Measurements from ENCODE around the gene ONECUT3.

Gene ONECUT3

GRCh38 chr19:1812426-1813191 lies 59.3 kb downstream of the ONECUT3 start (continued):
- no peak; the same call in 1 of the 2 replicates for TF ChIP-seq ZBTB10 (tag by site-specific recombination; IDR thresholded peaks at IDR 0.05)
- no peak for TF ChIP-seq ZNF510 (tag by site-specific recombination; IDR thresholded peaks at IDR 0.05; ENCODE audit: insufficient replicate concordance)
- no peak for TF ChIP-seq ZNF140 (tag by site-specific recombination; IDR thresholded peaks at IDR 0.05)
- TF ChIP-seq ZBTB7A (tag by site-specific recombination; IDR thresholded peaks at IDR 0.05; ENCODE audit: low read depth) = peak; percentile 81
- no peak for TF ChIP-seq ZBTB44 (tag by site-specific recombination; IDR thresholded peaks at IDR 0.05)
- no peak for TF ChIP-seq ZNF138 (tag by site-specific recombination; IDR thresholded peaks at IDR 0.05; ENCODE audit: borderline replicate concordance)
- no peak for TF ChIP-seq PRDM6 (tag by site-specific recombination; IDR thresholded peaks at IDR 0.05)
- TF ChIP-seq ZNF830 (tag by site-specific recombination; IDR thresholded peaks at IDR 0.05; ENCODE audit: low read depth) = no peak
- no peak for TF ChIP-seq ZNF280C (tag by site-specific recombination; IDR thresholded peaks at IDR 0.05)
- peak; percentile 50; the same call in 1 of the 2 replicates for TF ChIP-seq ZNF610 (tag by site-specific recombination; IDR thresholded peaks at IDR 0.05; ENCODE audit: borderline replicate concordance)
- no peak for TF ChIP-seq ZNF514 (tag by site-specific recombination; IDR thresholded peaks at IDR 0.05)
- TF ChIP-seq ZNF112 (tag by site-specific recombination; IDR thresholded peaks at IDR 0.05) = no peak
- peak; percentile 96 for TF ChIP-seq ZNF335 (tag by site-specific recombination; conservative IDR thresholded peaks at IDR 0.05)
- TF ChIP-seq ZNF791 (tag by site-specific recombination; IDR thresholded peaks at IDR 0.05) = no peak
- TF ChIP-seq ZNF341 (tag by site-specific recombination; IDR thresholded peaks at IDR 0.05; ENCODE audit: low read depth) = no peak; the same call in 1 of the 2 replicates
- no peak for TF ChIP-seq ZNF585B (tag by site-specific recombination; IDR thresholded peaks at IDR 0.05)
- TF ChIP-seq ZNF221 (tag by site-specific recombination; IDR thresholded peaks at IDR 0.05; ENCODE audit: borderline replicate concordance) = no peak
- TF ChIP-seq KLF7 (tag by site-specific recombination; IDR thresholded peaks at IDR 0.05; ENCODE audit: borderline replicate concordance) = peak; percentile 82
- no peak for TF ChIP-seq SCRT2 (tag by site-specific recombination; IDR thresholded peaks at IDR 0.05)
- TF ChIP-seq ZBTB11 (tag by site-specific recombination; conservative IDR thresholded peaks at IDR 0.05; ENCODE audit: low read depth) = no peak
- no peak for TF ChIP-seq ZNF37A (tag by site-specific recombination; IDR thresholded peaks at IDR 0.05)
- TF ChIP-seq ZNF707 (tag by site-specific recombination; IDR thresholded peaks at IDR 0.05) = no peak
- TF ChIP-seq GFI1B (tag by site-specific recombination; IDR thresholded peaks at IDR 0.05) = no peak
- no peak for TF ChIP-seq ZNF837 (tag by site-specific recombination; IDR thresholded peaks at IDR 0.05)
- TF ChIP-seq ZNF169 (tag by site-specific recombination; IDR thresholded peaks at IDR 0.05) = no peak
- TF ChIP-seq HOXA7 (CRISPR knock-in tag; IDR thresholded peaks at IDR 0.05; ENCODE audit: borderline replicate concordance) = no peak
- TF ChIP-seq ZBTB6 (tag by site-specific recombination; IDR thresholded peaks at IDR 0.05) = peak; percentile 30; the same call in 1 of the 2 replicates

Data from HEK293 (cell line).